Loucy (cell line): ENCODE measurements around the gene FOXP4.

Experiments
- H2AFZ ChIP-seq: fragments of 200-600 bp; sonication (generic); 2 replicates; pipeline ENCODE4 v1.6.0; 2016; ENCODE audit warnings: antibody characterized with exemption, mild to moderate bottlenecking, low read length, moderate library complexity
- H3F3A ChIP-seq: fragments of 200-600 bp; 2 replicates; pipeline ENCODE4 v1.6.0; 2016; ENCODE audit warnings: antibody characterized with exemption, low read depth, mild to moderate bottlenecking
- H3K27me3 ChIP-seq: fragments of 200-600 bp; sonication (generic); 2 replicates; pipeline ENCODE4 v1.6.1; 2014; ENCODE audit warnings: low read length, mild to moderate bottlenecking; ENCODE audit not compliant: insufficient read depth, poor library complexity, severe bottlenecking
- H3K36me3 ChIP-seq: fragments of 200-600 bp; sonication (generic); 2 replicates; pipeline ENCODE4 v1.6.1; 2016; ENCODE audit warnings: low read length; ENCODE audit not compliant: insufficient read depth
- H3K4me1 ChIP-seq: fragments of 200-600 bp; sonication (generic); 2 replicates; pipeline ENCODE4 v1.5.1; 2014; ENCODE audit warnings: low read length, mild to moderate bottlenecking; ENCODE audit not compliant: insufficient read depth, poor library complexity, severe bottlenecking
- H3K4me2 ChIP-seq: fragments of 200-600 bp; sonication (generic); 2 replicates; pipeline ENCODE4 v1.6.0; 2014; ENCODE audit warnings: antibody characterized with exemption, low read length, low read depth, mild to moderate bottlenecking; ENCODE audit not compliant: poor library complexity, severe bottlenecking
- H3K4me3 ChIP-seq: fragments of 200-600 bp; sonication (generic); 2 replicates; pipeline ENCODE4 v1.5.1; 2014; ENCODE audit warnings: low read length, mild to moderate bottlenecking, mixed read lengths; ENCODE audit not compliant: poor library complexity, severe bottlenecking
- H3K79me2 ChIP-seq: fragments of 200-600 bp; sonication (generic); 2 replicates; pipeline ENCODE4 v1.6.1; 2014; ENCODE audit warnings: low read length; ENCODE audit not compliant: insufficient read depth
- H3K9ac ChIP-seq: fragments of 200-600 bp; sonication (generic); 2 replicates; pipeline ENCODE4 v1.6.0; 2014; ENCODE audit warnings: mild to moderate bottlenecking, low read depth, low read length, moderate library complexity; ENCODE audit not compliant: poor library complexity, severe bottlenecking
- H3K9me2 ChIP-seq: fragments of 200-600 bp; sonication (generic); replicated peaks from 2 replicates; pipeline ENCODE4 v1.6.1; 2016; ENCODE audit warnings: low read depth, low read length, mixed read lengths
- H3K9me3 ChIP-seq: fragments of 200-600 bp; sonication (generic); 2 replicates; pipeline ENCODE4 v1.6.1; 2014; ENCODE audit warnings: mild to moderate bottlenecking, antibody characterized with exemption, low read length, low read depth; ENCODE audit not compliant: insufficient read depth
- H4K20me1 ChIP-seq: fragments of 200-600 bp; sonication (generic); 2 replicates; pipeline ENCODE4 v1.6.0; 2014; ENCODE audit warnings: antibody characterized with exemption, low read length, mild to moderate bottlenecking; ENCODE audit not compliant: insufficient read depth, poor library complexity, severe bottlenecking
- EZH2phosphoT487 ChIP-seq: fragments of 200-600 bp; IDR thresholded peaks from 2 replicates; pipeline ENCODE4 v1.6.1; 2018; ENCODE audit warnings: antibody characterized with exemption, mild to moderate bottlenecking, moderate library complexity, borderline replicate concordance
- TF ChIP-seq, protein P1 (sequence below): fragments of 200-600 bp; sonication (generic); conservative IDR thresholded peaks from 2 replicates; pipeline ENCODE4 v1.5.1; 2014; ENCODE audit warnings: mild to moderate bottlenecking, antibody characterized with exemption, low read length

FOXP4 gene

DNA sequence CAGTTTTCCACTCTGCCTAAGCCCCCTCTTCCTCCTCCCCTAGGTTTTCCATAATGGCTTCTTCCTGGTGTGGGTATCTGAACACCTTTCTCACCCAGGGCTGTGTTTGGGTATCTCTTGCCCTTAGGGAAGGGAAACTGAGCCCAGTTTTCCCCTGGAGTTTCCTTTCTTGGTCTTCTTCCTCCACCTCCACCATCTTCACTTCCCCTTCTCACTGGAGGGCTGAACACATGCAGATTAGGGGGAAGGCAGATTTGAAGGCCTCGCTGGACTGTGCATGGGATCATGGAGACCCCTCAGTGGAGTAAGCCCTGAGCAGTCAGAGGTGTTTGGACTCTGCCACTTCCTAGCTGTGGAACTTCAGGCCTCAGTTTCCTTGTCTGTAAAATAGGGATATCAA, 27.8 kb downstream of the FOXP4 start:
- Histone ChIP-seq H3K36me3 (peaks cover 37% of the 10 kb centered on the region; the same call in 1 of the 2 replicates), H2AFZ (no peak overlapping the region), H3F3A (no peaks in the 10 kb centered on the region), H3K79me2 (no peaks in the 10 kb centered on the region), H3K9ac (no peak overlapping the region), H4K20me1 (no peaks in the 10 kb centered on the region), H3K27me3 (no peaks in the 10 kb centered on the region), H3K9me2 (no peaks in the 10 kb centered on the region), H3K9me3 (no peaks in the 10 kb centered on the region), H3K4me1 (peaks cover 15% of the 10 kb centered on the region), H3K4me2 (no peak overlapping the region), H3K4me3 (no peak overlapping the region)
- TF ChIP-seq, protein P1, sequence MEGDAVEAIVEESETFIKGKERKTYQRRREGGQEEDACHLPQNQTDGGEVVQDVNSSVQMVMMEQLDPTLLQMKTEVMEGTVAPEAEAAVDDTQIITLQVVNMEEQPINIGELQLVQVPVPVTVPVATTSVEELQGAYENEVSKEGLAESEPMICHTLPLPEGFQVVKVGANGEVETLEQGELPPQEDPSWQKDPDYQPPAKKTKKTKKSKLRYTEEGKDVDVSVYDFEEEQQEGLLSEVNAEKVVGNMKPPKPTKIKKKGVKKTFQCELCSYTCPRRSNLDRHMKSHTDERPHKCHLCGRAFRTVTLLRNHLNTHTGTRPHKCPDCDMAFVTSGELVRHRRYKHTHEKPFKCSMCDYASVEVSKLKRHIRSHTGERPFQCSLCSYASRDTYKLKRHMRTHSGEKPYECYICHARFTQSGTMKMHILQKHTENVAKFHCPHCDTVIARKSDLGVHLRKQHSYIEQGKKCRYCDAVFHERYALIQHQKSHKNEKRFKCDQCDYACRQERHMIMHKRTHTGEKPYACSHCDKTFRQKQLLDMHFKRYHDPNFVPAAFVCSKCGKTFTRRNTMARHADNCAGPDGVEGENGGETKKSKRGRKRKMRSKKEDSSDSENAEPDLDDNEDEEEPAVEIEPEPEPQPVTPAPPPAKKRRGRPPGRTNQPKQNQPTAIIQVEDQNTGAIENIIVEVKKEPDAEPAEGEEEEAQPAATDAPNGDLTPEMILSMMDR: no peak
- TF ChIP-seq EZH2phosphoT487: no peak

DNA sequence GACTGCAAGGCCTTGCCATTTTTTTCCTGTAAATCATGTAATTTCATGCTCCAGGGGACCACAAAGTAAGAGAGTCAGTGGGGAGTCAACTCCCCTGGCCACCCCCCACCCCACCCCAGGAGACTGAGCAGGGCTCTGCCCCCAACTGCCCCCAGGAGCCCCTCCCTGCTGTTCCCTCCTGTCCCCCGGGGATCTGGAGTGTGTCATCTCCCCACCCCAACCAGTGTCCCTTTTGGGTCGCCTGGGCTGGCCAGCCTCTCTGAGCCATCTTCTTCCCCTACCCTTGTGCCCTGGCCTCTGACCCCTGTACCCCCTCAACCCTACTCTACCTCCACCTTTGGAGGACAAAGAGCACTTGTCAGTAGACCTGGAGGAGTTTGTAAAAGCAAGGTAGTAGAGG, 29.4 kb downstream of the FOXP4 start:
- no peaks in the 10 kb centered on the region for H3K9me3 ChIP-seq
- no peaks in the 10 kb centered on the region for H3F3A ChIP-seq
- H3K4me3 ChIP-seq: no peak overlapping the region
- no peak overlapping the region for H3K9ac ChIP-seq
- H3K4me1 ChIP-seq: peaks cover 18% of the 10 kb centered on the region
- no peaks in the 10 kb centered on the region for H3K9me2 ChIP-seq
- no peaks in the 10 kb centered on the region for H3K79me2 ChIP-seq
- H2AFZ ChIP-seq: no peak overlapping the region
- no peak overlapping the region for H3K4me2 ChIP-seq
- no peaks in the 10 kb centered on the region for H3K27me3 ChIP-seq
- TF ChIP-seq, protein P1: no peak
- no peak for TF ChIP-seq EZH2phosphoT487
- no peaks in the 10 kb centered on the region for H4K20me1 ChIP-seq
- peaks cover 34% of the 10 kb centered on the region; the same call in 1 of the 2 replicates for H3K36me3 ChIP-seq

DNA sequence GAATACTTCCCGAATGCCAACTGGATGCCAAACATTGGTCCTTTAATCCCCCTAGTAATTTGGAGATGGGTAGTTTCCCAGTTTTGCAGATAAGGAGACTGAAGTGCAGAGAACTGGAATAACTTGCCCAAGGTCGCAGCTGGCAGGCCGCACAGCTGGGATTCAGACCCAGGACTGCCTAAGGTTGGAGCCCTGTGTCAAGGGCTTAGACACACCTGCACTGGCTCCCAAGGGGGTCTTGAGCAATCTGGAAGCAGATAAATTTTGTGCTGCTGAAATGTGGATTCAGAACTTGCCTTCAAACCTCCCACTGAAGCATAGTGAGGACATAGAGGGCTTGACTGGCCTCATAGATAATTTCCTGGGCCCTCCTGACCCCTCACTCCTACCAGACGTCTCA, 30.5 kb downstream of the FOXP4 start:
- H3K4me1 ChIP-seq: peaks cover 18% of the 10 kb centered on the region
- H3K9me3 ChIP-seq: no peaks in the 10 kb centered on the region
- H2AFZ ChIP-seq: no peak overlapping the region
- H3K27me3 ChIP-seq: no peaks in the 10 kb centered on the region
- H3K4me2 ChIP-seq: no peak overlapping the region
- no peak overlapping the region for H3K9ac ChIP-seq
- peaks cover 31% of the 10 kb centered on the region; the same call in 1 of the 2 replicates for H3K36me3 ChIP-seq
- no peaks in the 10 kb centered on the region for H4K20me1 ChIP-seq
- TF ChIP-seq EZH2phosphoT487: no peak
- TF ChIP-seq, protein P1: no peak
- H3F3A ChIP-seq: no peaks in the 10 kb centered on the region
- no peak overlapping the region for H3K4me3 ChIP-seq
- H3K79me2 ChIP-seq: no peaks in the 10 kb centered on the region
- H3K9me2 ChIP-seq: no peaks in the 10 kb centered on the region
